ENCODE data around the gene NAALADL2.

- TF ChIP-seq POLR2A (IDR thresholded peaks at IDR 0.05; ENCODE audit: low read depth) (no peak), POLR2AphosphoS5 (IDR thresholded peaks at IDR 0.05) (no peak), CTCF (IDR thresholded peaks at IDR 0.05) (no peak)
These were observed 156.0 kb downstream of the NAALADL2 start for GRCh38 chr3:175015056-175015635.
